DMS114 treated with DMSO at 0.1 percent for 48 hours (cell line): ENCODE results near the gene HAUS1.
A peak's percentile ranks its signal among the peaks of the same experiment; 100 is the strongest.
"Not testable (repeated sequence)": the region's sequence is repeated elsewhere in the genome, so short reads cannot be mapped to it uniquely, and the experiment has no call there.

Experiments
- DNase-seq: peaks from one replicate; lab custom pipeline; 2025; ENCODE audit not compliant: unreplicated experiment; lab: John Stamatoyannopoulos, UW

The HAUS1 gene

GRCh38 chr18:46156124-46156745 lies 52.0 kb downstream of the HAUS1 start:
- DNase-seq = no peak

- no peak for DNase-seq
These were observed 52.7 kb downstream of the HAUS1 start for GRCh38 chr18:46156843-46157242.

GRCh38 chr18:46158499-46158898 lies 54.3 kb downstream of the HAUS1 start:
- DNase-seq = no peak

- DNase-seq = no peak
These were observed 56.0 kb downstream of the HAUS1 start for GRCh38 chr18:46160050-46160798.

GRCh38 chr18:46160840-46161239 lies 56.7 kb downstream of the HAUS1 start:
- not testable (repeated sequence) for DNase-seq

GRCh38 chr18:46161703-46162396 lies 57.7 kb downstream of the HAUS1 start:
- DNase-seq = no peak

GRCh38 chr18:46163091-46163490 lies 58.9 kb downstream of the HAUS1 start:
- DNase-seq = no peak

GRCh38 chr18:46163941-46164499 lies 59.8 kb downstream of the HAUS1 start:
- DNase-seq = no peak

GRCh38 chr18:46164502-46164901 lies 60.3 kb downstream of the HAUS1 start:
- DNase-seq = not testable (repeated sequence)

GRCh38 chr18:46164920-46165319 lies 60.7 kb downstream of the HAUS1 start:
- DNase-seq = no peak

- no peak for DNase-seq
These were observed 62.2 kb downstream of the HAUS1 start for GRCh38 chr18:46166261-46166970.

- DNase-seq = no peak
These were observed 63.8 kb downstream of the HAUS1 start for GRCh38 chr18:46167971-46168370.

GRCh38 chr18:46169464-46169941 lies 65.3 kb downstream of the HAUS1 start:
- DNase-seq = no peak

- DNase-seq = no peak
These were observed 67.1 kb downstream of the HAUS1 start for GRCh38 chr18:46171331-46171730.

- peak; percentile 83 for DNase-seq
These were observed 69.5 kb downstream of the HAUS1 start for GRCh38 chr18:46173393-46174341.

- DNase-seq = no peak
These were observed 70.3 kb downstream of the HAUS1 start for GRCh38 chr18:46174342-46175041.

GRCh38 chr18:46176001-46176400 lies 71.8 kb downstream of the HAUS1 start:
- no peak for DNase-seq
